ENCODE results near the gene CCM2.

DNA sequence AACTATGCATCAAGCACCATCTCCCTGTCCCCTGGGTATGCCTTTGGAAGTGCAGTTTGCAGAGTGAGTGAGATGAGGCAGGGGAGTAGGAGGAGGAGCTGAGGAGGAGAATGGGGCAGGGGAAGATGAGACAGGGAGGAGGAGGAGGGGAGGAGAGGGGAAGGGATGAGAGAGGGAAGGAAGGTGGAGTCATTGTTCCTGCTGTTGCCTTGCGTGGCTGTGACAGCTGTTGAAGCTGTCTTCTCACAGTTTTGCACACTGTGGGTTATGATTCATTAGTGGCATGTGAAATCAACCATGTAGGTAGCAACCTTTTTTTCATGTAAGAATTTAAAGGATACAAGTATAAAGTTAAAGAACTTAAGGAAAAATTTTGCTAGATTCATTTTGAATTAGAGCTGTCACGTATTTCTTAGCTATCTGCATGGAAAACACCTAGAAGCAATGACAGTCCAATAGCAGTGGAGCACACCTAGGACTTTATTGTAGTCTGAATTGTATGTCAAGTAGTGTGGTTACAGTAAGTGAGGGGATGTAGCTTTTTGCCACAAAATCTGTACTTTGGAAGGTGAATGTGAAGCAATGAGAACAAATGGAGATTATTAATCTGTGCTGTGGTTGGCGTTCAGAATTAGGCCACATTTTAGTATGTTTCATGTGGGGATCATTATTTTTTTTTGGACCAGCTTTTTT lies 21.7 kb downstream of the CCM2 start:
- TF ChIP-seq EP300 (IDR thresholded peaks at IDR 0.05), result no peak
- TF ChIP-seq, protein P1, sequence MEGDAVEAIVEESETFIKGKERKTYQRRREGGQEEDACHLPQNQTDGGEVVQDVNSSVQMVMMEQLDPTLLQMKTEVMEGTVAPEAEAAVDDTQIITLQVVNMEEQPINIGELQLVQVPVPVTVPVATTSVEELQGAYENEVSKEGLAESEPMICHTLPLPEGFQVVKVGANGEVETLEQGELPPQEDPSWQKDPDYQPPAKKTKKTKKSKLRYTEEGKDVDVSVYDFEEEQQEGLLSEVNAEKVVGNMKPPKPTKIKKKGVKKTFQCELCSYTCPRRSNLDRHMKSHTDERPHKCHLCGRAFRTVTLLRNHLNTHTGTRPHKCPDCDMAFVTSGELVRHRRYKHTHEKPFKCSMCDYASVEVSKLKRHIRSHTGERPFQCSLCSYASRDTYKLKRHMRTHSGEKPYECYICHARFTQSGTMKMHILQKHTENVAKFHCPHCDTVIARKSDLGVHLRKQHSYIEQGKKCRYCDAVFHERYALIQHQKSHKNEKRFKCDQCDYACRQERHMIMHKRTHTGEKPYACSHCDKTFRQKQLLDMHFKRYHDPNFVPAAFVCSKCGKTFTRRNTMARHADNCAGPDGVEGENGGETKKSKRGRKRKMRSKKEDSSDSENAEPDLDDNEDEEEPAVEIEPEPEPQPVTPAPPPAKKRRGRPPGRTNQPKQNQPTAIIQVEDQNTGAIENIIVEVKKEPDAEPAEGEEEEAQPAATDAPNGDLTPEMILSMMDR (IDR thresholded peaks at IDR 0.05), result no peak
- no peak for TF ChIP-seq POLR2A (IDR thresholded peaks at IDR 0.05)

Measured in ovary (tissue), 3 donors.